Esophagus squamous epithelium (tissue), 4 donors: ENCODE data around the gene DHRS1.

ENCODE experiments used
- CTCF ChIP-seq, 6 experiments: fragments of 450-650 bp in 4 of 6; fragments of 200-600 bp in 2 of 6; sonication (generic) in 2 of 6; IDR thresholded peaks; one replicate each; pipeline ENCODE4 v1.5.1; 2016 to 2019; ENCODE audit warnings: antibody characterized with exemption in 6 of 6, mild to moderate bottlenecking in 4 of 6, moderate library complexity in 4 of 6
- POLR2A ChIP-seq, 4 donors: fragments of 450-650 bp; IDR thresholded peaks; one replicate each; pipeline ENCODE4 v1.6.1; 2017; ENCODE audit warnings: antibody characterized with exemption in 4 of 4, mild to moderate bottlenecking in 4 of 4, moderate library complexity in 3 of 4

DNA sequence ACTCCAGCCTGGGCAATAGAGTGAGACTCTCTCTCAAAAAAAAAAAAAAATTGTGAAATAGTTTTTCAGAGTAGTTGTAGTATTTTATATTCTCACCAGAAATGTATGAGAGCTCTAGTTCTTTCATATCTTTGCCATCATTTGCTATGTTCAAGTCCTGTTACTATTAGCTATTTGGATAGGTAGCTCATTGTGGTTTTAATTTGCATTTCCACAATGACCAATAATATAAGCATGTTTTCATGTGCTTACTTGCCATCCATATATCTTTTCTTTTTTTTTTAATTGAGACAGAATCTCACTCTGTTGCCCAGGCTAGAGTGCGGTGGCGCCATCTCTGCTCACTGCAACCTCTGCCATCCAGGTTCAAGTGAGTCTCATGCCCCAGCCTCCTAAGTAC is 48.6 kb upstream of the DHRS1 start:
- TF ChIP-seq CTCF (IDR thresholded peaks at IDR 0.05), result no peak
- no peak for TF ChIP-seq POLR2A (IDR thresholded peaks at IDR 0.05)
